Measurements from ENCODE around the gene PDCD11.

GRCh38 chr10:103472005-103472404 lies 75.6 kb downstream of the PDCD11 start:
- TF ChIP-seq GATA2 (IDR thresholded peaks at IDR 0.05; ENCODE audit: low read depth, low read length) (no peak), GATA3 (IDR thresholded peaks at IDR 0.05; ENCODE audit: low read depth, low read length) (no peak)

Data from SH-SY5Y (cell line).